Immature natural killer cell (primary cell): Measurements from ENCODE around the gene LGI1. TPM values are rescaled to one million over a fixed set of nuclear protein-coding genes. Genes with fewer than 3 reads are reported as not detected.

ENCODE experiments used
- DNase-seq, 3 donors: peaks; one replicate each; pipeline ENCODE4 v3.0.0; 2022; ENCODE audit warnings: mixed read lengths in 1 of 3
- H3K27ac Mint-ChIP-seq, 6 donors: one replicate each; pipeline ENCODE4 v1.8.0; 2020; ENCODE audit warnings: mixed read lengths in 6 of 6, mild to moderate bottlenecking in 5 of 6, inconsistent platforms in 4 of 6, moderate library complexity in 3 of 6
- H3K27me3 Mint-ChIP-seq, 3 donors: one replicate each; pipeline ENCODE4 v1.8.0; 2020 to 2021; ENCODE audit warnings: low read depth in 3 of 3, mild to moderate bottlenecking in 3 of 3, mixed read lengths in 3 of 3, moderate library complexity in 3 of 3, inconsistent platforms in 1 of 3
- H3K36me3 Mint-ChIP-seq, 3 donors: one replicate each; pipeline ENCODE4 v1.8.0; 2020; ENCODE audit warnings: mixed read lengths in 3 of 3, inconsistent platforms in 2 of 3, mild to moderate bottlenecking in 2 of 3
- H3K4me1 Mint-ChIP-seq, 2 donors: one replicate each; pipeline ENCODE4 v1.8.0; 2020; ENCODE audit warnings: inconsistent platforms in 2 of 2, mild to moderate bottlenecking in 2 of 2, mixed read lengths in 2 of 2, moderate library complexity in 1 of 2
- H3K4me3 Mint-ChIP-seq, 5 donors: one replicate each; pipeline ENCODE4 v1.8.0; 2020; ENCODE audit warnings: mild to moderate bottlenecking in 5 of 5, mixed read lengths in 5 of 5, inconsistent platforms in 3 of 5, moderate library complexity in 3 of 5
- H3K9me3 Mint-ChIP-seq, 6 donors: one replicate each; pipeline ENCODE4 v1.8.0; 2020; ENCODE audit warnings: mild to moderate bottlenecking in 6 of 6, mixed read lengths in 6 of 6, inconsistent platforms in 4 of 6, moderate library complexity in 3 of 6
- polyA plus RNA-seq, 3 donors: library from polyadenylated mRNA; unstranded; fragments of 300-500 nt; fragmentation: Illumina TruSeq; gene quantifications; one replicate each; pipeline ENCODE4 v1.2.3, GENCODE V29; 2021

Gene LGI1
- polyA plus RNA-seq, 3 donors from 2014 or later: not detected

GRCh38 chr10:93762979-93763391 lies 5.2 kb downstream of the LGI1 start:
- H3K36me3 Mint-ChIP-seq: no peaks in the 10 kb centered on the region
- H3K27me3 Mint-ChIP-seq: peaks cover 5 to 17% (median 5%) of the 10 kb centered on the region in 3 donors
- H3K9me3 Mint-ChIP-seq: no peaks in the 10 kb centered on the region
- H3K4me3 Mint-ChIP-seq: no peak overlapping the region
- H3K4me1 Mint-ChIP-seq: no peaks in the 10 kb centered on the region
- DNase-seq: no peak
- no peak overlapping the region for H3K27ac Mint-ChIP-seq

- Mint-ChIP-seq H3K4me1 (no peaks in the 10 kb centered on the region), H3K4me3 (no peak overlapping the region), H3K9me3 (no peaks in the 10 kb centered on the region)
These were observed 9.2 kb downstream of the LGI1 start for GRCh38 chr10:93766918-93767317.

GRCh38 chr10:93767724-93768399 lies 10.1 kb downstream of the LGI1 start:
- H3K36me3 Mint-ChIP-seq: no peaks in the 10 kb centered on the region
- no peaks in the 10 kb centered on the region for H3K4me1 Mint-ChIP-seq
- H3K27me3 Mint-ChIP-seq: peaks cover 2 to 4% (median 4%) of the 10 kb centered on the region in 3 donors
- no peaks in the 10 kb centered on the region for H3K9me3 Mint-ChIP-seq
- no peak for DNase-seq
- no peak overlapping the region for H3K4me3 Mint-ChIP-seq
- no peak overlapping the region for H3K27ac Mint-ChIP-seq

More at GRCh38 chr10:93766918-93767317, 9.2 kb downstream of the LGI1 start:
- Mint-ChIP-seq H3K27me3 (peaks cover 4 to 6% (median 4%) of the 10 kb centered on the region in 3 donors), H3K36me3 (no peaks in the 10 kb centered on the region), H3K27ac (no peak overlapping the region)
- DNase-seq: no peak

GRCh38 chr10:93768892-93769291 lies 11.2 kb downstream of the LGI1 start:
- no peak for DNase-seq
- H3K27ac Mint-ChIP-seq: no peak overlapping the region
- H3K4me3 Mint-ChIP-seq: no peak overlapping the region
- peaks cover 4 to 7% (median 4%) of the 10 kb centered on the region in 3 donors for H3K27me3 Mint-ChIP-seq
- no peaks in the 10 kb centered on the region for H3K9me3 Mint-ChIP-seq
- no peaks in the 10 kb centered on the region for H3K36me3 Mint-ChIP-seq
- H3K4me1 Mint-ChIP-seq: no peaks in the 10 kb centered on the region

GRCh38 chr10:93771354-93771753 lies 13.6 kb downstream of the LGI1 start:
- H3K4me1 Mint-ChIP-seq: no peaks in the 10 kb centered on the region
- peaks cover 4 to 8% (median 6%) of the 10 kb centered on the region in 3 donors for H3K27me3 Mint-ChIP-seq
- no peak overlapping the region for H3K27ac Mint-ChIP-seq
- H3K9me3 Mint-ChIP-seq: no peaks in the 10 kb centered on the region
- H3K4me3 Mint-ChIP-seq: no peak overlapping the region
- H3K36me3 Mint-ChIP-seq: no peaks in the 10 kb centered on the region
- DNase-seq: no peak

GRCh38 chr10:93773120-93773519 lies 15.4 kb downstream of the LGI1 start:
- H3K4me1 Mint-ChIP-seq: no peaks in the 10 kb centered on the region

GRCh38 chr10:93773705-93774104 lies 16.0 kb downstream of the LGI1 start:
- H3K4me3 Mint-ChIP-seq: no peak overlapping the region
- peaks cover 4 to 12% (median 8%) of the 10 kb centered on the region in 3 donors for H3K27me3 Mint-ChIP-seq
- no peak overlapping the region for H3K27ac Mint-ChIP-seq
- H3K36me3 Mint-ChIP-seq: no peaks in the 10 kb centered on the region
- no peak for DNase-seq
- no peaks in the 10 kb centered on the region for H3K4me1 Mint-ChIP-seq
- H3K9me3 Mint-ChIP-seq: no peaks in the 10 kb centered on the region

More at GRCh38 chr10:93773120-93773519, 15.4 kb downstream of the LGI1 start:
- Mint-ChIP-seq H3K4me3 (no peak overlapping the region), H3K27ac (no peak overlapping the region), H3K36me3 (no peaks in the 10 kb centered on the region), H3K27me3 (peaks cover 4 to 12% (median 8%) of the 10 kb centered on the region in 3 donors), H3K9me3 (no peaks in the 10 kb centered on the region)
- DNase-seq: no peak

- H3K27me3 Mint-ChIP-seq: peaks cover 4 to 11% (median 6%) of the 10 kb centered on the region in 3 donors
- H3K4me3 Mint-ChIP-seq: no peak overlapping the region
- no peaks in the 10 kb centered on the region for H3K36me3 Mint-ChIP-seq
- no peak overlapping the region for H3K27ac Mint-ChIP-seq
- no peaks in the 10 kb centered on the region for H3K4me1 Mint-ChIP-seq
- H3K9me3 Mint-ChIP-seq: no peaks in the 10 kb centered on the region
- no peak for DNase-seq
These were observed 17.6 kb downstream of the LGI1 start for GRCh38 chr10:93775356-93775755.

GRCh38 chr10:93777092-93777491 lies 19.4 kb downstream of the LGI1 start:
- DNase-seq: no peak
- no peaks in the 10 kb centered on the region for H3K4me1 Mint-ChIP-seq
- no peak overlapping the region for H3K4me3 Mint-ChIP-seq
- H3K9me3 Mint-ChIP-seq: no peaks in the 10 kb centered on the region
- peaks cover 4 to 11% (median 7%) of the 10 kb centered on the region in 3 donors for H3K27me3 Mint-ChIP-seq
- H3K27ac Mint-ChIP-seq: no peak overlapping the region
- H3K36me3 Mint-ChIP-seq: no peaks in the 10 kb centered on the region

GRCh38 chr10:93784059-93784458 lies 26.3 kb downstream of the LGI1 start:
- Mint-ChIP-seq H3K4me1 (no peaks in the 10 kb centered on the region), H3K4me3 (no peak overlapping the region), H3K36me3 (no peaks in the 10 kb centered on the region), H3K27ac (no peak overlapping the region), H3K27me3 (peaks cover 0 to 7% (median 2%) of the 10 kb centered on the region in 3 donors), H3K9me3 (no peaks in the 10 kb centered on the region)
- DNase-seq: no peak

- no peak for DNase-seq
- H3K27ac Mint-ChIP-seq: no peak overlapping the region
- no peaks in the 10 kb centered on the region for H3K36me3 Mint-ChIP-seq
- peaks cover 2 to 7% (median 6%) of the 10 kb centered on the region in 3 donors for H3K27me3 Mint-ChIP-seq
- no peaks in the 10 kb centered on the region for H3K9me3 Mint-ChIP-seq
- no peaks in the 10 kb centered on the region for H3K4me1 Mint-ChIP-seq
- no peak overlapping the region for H3K4me3 Mint-ChIP-seq
These were observed 30.9 kb downstream of the LGI1 start for GRCh38 chr10:93788413-93789208.

GRCh38 chr10:93790439-93790838 lies 32.7 kb downstream of the LGI1 start:
- no peak overlapping the region for H3K4me3 Mint-ChIP-seq
- H3K36me3 Mint-ChIP-seq: no peaks in the 10 kb centered on the region
- H3K27ac Mint-ChIP-seq: no peak overlapping the region
- no peaks in the 10 kb centered on the region for H3K4me1 Mint-ChIP-seq
- peaks cover 2 to 7% (median 3%) of the 10 kb centered on the region in 3 donors for H3K27me3 Mint-ChIP-seq
- no peak for DNase-seq
- no peaks in the 10 kb centered on the region for H3K9me3 Mint-ChIP-seq

- H3K4me1 Mint-ChIP-seq: no peaks in the 10 kb centered on the region
- no peaks in the 10 kb centered on the region for H3K36me3 Mint-ChIP-seq
- no peak overlapping the region for H3K27ac Mint-ChIP-seq
These were observed 38.4 kb downstream of the LGI1 start for GRCh38 chr10:93796167-93796566.

GRCh38 chr10:93797825-93798224 lies 40.1 kb downstream of the LGI1 start:
- Mint-ChIP-seq H3K36me3 (no peaks in the 10 kb centered on the region), H3K4me1 (no peaks in the 10 kb centered on the region), H3K4me3 (no peak overlapping the region), H3K9me3 (peaks cover 0 to 3% (median 0%) of the 10 kb centered on the region in 6 donors), H3K27ac (no peak overlapping the region), H3K27me3 (peaks cover 0 to 7% (median 0%) of the 10 kb centered on the region in 3 donors)
- DNase-seq: no peak

More at GRCh38 chr10:93796167-93796566, 38.4 kb downstream of the LGI1 start:
- no peak overlapping the region for H3K4me3 Mint-ChIP-seq
- no peak for DNase-seq
- H3K9me3 Mint-ChIP-seq: no peaks in the 10 kb centered on the region
- peaks cover 0 to 5% (median 2%) of the 10 kb centered on the region in 3 donors for H3K27me3 Mint-ChIP-seq
